SK-N-SH treated with all-trans-retinoic acid at 6 μM for 48 hours (cell line): ENCODE measurements around the gene STIM2.

Experiments
- GLIS3 ChIP-seq: fragments of 250-450 bp; sonication (Bioruptor Pico); IDR thresholded peaks from 2 replicates; pipeline ENCODE4 v1.5.0; 2020; ENCODE audit warnings: mild to moderate bottlenecking, moderate library complexity
- ZFP3 ChIP-seq: fragments of 250-450 bp; sonication (Bioruptor Pico); IDR thresholded peaks from 2 replicates; pipeline ENCODE4 v1.5.0; 2020; ENCODE audit warnings: mild to moderate bottlenecking, moderate library complexity
- ZNF8 ChIP-seq: fragments of 450-650 bp; formaldehyde crosslinking; IDR thresholded peaks from 2 replicates; pipeline ENCODE4 v1.5.0; 2020; ENCODE audit warnings: mild to moderate bottlenecking, moderate library complexity
- TF ChIP-seq, protein P1 (sequence below): fragments of 250-450 bp; sonication (Bioruptor Pico); IDR thresholded peaks from 2 replicates; pipeline ENCODE4 v1.5.1; 2020; ENCODE audit warnings: low read depth, mild to moderate bottlenecking, moderate library complexity

DNA sequence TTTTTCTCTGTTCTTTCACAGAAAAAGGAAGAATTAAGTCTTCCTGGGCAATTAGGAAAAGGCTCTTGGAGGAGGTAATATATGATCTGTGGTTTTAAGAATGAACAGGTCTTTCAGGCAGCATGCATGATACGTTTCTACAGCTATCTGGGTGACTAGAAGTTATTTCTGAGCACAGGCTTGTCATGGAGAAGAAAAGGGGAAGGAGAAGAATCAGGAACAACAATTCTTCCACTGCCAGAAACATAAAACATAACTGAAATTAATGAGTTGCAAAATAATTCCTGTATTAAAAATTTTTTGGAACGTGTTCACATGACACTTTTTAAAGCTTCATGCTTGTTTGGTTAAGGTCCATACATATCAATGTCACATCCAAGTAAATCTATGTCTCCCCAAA is 17.7 kb upstream of the STIM2 start:
- TF ChIP-seq GLIS3 (CRISPR knock-in tag) (no peak), ZNF8 (CRISPR knock-in tag) (no peak), ZFP3 (no peak)
- TF ChIP-seq, protein P1, sequence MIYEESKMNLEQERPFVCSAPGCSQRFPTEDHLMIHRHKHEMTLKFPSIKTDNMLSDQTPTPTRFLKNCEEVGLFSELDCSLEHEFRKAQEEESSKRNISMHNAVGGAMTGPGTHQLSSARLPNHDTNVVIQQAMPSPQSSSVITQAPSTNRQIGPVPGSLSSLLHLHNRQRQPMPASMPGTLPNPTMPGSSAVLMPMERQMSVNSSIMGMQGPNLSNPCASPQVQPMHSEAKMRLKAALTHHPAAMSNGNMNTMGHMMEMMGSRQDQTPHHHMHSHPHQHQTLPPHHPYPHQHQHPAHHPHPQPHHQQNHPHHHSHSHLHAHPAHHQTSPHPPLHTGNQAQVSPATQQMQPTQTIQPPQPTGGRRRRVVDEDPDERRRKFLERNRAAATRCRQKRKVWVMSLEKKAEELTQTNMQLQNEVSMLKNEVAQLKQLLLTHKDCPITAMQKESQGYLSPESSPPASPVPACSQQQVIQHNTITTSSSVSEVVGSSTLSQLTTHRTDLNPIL (CRISPR knock-in tag) = no peak
